ENCODE results near the gene TRIM5.
"Not testable (repeated sequence)": the region's sequence is repeated elsewhere in the genome, so short reads cannot be mapped to it uniquely, and the experiment has no call there.

GRCh38 chr11:5682890-5683441 is 1.9 kb downstream of the TRIM5 start:
- TF ChIP-seq POLR2A (IDR thresholded peaks at IDR 0.05; ENCODE audit: low read length); GATA1 (IDR thresholded peaks at IDR 0.05; ENCODE audit: low read depth, low read length): not testable (repeated sequence)
